ENCODE measurements around the gene COMMD1. TPM values are rescaled to one million over a fixed set of nuclear protein-coding genes. Genes with fewer than 3 reads are reported as not detected.

The COMMD1 gene
- total and polyA plus RNA-seq, 10 donors: 23.9 to 40.1 (median 35.0) TPM

- WGBS, 5 donors: 83 to 100% (median 94%) methylated on average over 1 of the region's 1 CpG
- intact Hi-C loops (cut with DNase I; ENCODE audit: low total_unique reads): no loop called here
- TF ChIP-seq POLR2AphosphoS5 (IDR thresholded peaks at IDR 0.05): no peak
- TF ChIP-seq, protein P1, sequence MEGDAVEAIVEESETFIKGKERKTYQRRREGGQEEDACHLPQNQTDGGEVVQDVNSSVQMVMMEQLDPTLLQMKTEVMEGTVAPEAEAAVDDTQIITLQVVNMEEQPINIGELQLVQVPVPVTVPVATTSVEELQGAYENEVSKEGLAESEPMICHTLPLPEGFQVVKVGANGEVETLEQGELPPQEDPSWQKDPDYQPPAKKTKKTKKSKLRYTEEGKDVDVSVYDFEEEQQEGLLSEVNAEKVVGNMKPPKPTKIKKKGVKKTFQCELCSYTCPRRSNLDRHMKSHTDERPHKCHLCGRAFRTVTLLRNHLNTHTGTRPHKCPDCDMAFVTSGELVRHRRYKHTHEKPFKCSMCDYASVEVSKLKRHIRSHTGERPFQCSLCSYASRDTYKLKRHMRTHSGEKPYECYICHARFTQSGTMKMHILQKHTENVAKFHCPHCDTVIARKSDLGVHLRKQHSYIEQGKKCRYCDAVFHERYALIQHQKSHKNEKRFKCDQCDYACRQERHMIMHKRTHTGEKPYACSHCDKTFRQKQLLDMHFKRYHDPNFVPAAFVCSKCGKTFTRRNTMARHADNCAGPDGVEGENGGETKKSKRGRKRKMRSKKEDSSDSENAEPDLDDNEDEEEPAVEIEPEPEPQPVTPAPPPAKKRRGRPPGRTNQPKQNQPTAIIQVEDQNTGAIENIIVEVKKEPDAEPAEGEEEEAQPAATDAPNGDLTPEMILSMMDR (IDR thresholded peaks at IDR 0.05 in 8 of 11, conservative IDR thresholded peaks at IDR 0.05 in 3 of 11): no peak
- no peak for TF ChIP-seq POLR2A (IDR thresholded peaks at IDR 0.05)
- no peak overlapping the region for H3K27ac ChIP-seq
- H3K4me3 ChIP-seq: no peak overlapping the region
- no peaks in the 10 kb centered on the region for H3K27me3 ChIP-seq (replicated peaks in 1 of 7)
- H3K9me3 ChIP-seq: no peaks in the 10 kb centered on the region
- peaks cover 0 to 8% (median 0%) of the 10 kb centered on the region in 6 donors for H3K4me1 ChIP-seq
- DNase-seq: no peak
- H3K36me3 ChIP-seq: peaks cover 0 to 38% (median 4%) of the 10 kb centered on the region in 6 donors
Measured at GRCh38 chr2:61920548-61920947, 15.1 kb downstream of the COMMD1 start.

DNA sequence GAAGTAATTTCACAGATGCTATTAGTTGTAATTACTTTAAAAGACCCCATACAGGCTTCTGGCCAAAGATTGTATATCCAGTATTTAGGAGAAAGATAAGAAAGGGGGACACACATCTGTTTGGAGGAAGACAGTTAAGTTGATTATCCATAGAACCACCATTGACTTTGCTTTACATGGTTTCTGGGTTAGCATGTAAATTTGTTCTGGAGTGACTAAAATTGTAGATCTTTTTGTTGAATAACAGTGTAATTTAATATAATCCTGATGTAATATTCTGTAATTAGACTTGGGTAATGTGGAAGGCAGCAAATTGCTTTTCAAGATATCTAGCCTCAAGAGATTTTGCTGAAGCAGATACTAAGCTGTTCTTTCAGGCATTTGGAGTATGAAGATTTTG is 17.2 kb downstream of the COMMD1 start:
- no peak for DNase-seq
- TF ChIP-seq POLR2A (IDR thresholded peaks at IDR 0.05) (no peak), POLR2AphosphoS5 (IDR thresholded peaks at IDR 0.05) (no peak)
- TF ChIP-seq, protein P1 (IDR thresholded peaks at IDR 0.05 in 8 of 11, conservative IDR thresholded peaks at IDR 0.05 in 3 of 11): no peak
- no peaks in the 10 kb centered on the region for H3K9me3 ChIP-seq
- peaks cover 0 to 6% (median 0%) of the 10 kb centered on the region in 6 donors for H3K4me1 ChIP-seq
- H3K27ac ChIP-seq: no peak overlapping the region
- H3K27me3 ChIP-seq (replicated peaks in 1 of 7): no peaks in the 10 kb centered on the region
- intact Hi-C loops (cut with DNase I; ENCODE audit: low total_unique reads): no loop called here
- H3K4me3 ChIP-seq: no peak overlapping the region
- H3K36me3 ChIP-seq: peaks cover 0 to 34% (median 4%) of the 10 kb centered on the region in 6 donors

- 87 to 92% (median 91%) methylated on average over 15 of the region's 15 CpGs for WGBS, 5 donors
- Histone ChIP-seq H3K4me1 (no peaks in the 10 kb centered on the region), H3K9me3 (no peaks in the 10 kb centered on the region), H3K27me3 (replicated peaks in 1 of 7) (no peaks in the 10 kb centered on the region), H3K4me3 (no peak overlapping the region), H3K36me3 (peaks cover 0 to 35% (median 0%) of the 10 kb centered on the region in 6 donors), H3K27ac (no peak overlapping the region)
- intact Hi-C loops (cut with DNase I; ENCODE audit: low total_unique reads): no loop called here
- no peak for DNase-seq
- no peak for TF ChIP-seq POLR2A (IDR thresholded peaks at IDR 0.05)
- TF ChIP-seq, protein P1 (IDR thresholded peaks at IDR 0.05 in 8 of 11, conservative IDR thresholded peaks at IDR 0.05 in 3 of 11): no peak
- no peak for TF ChIP-seq POLR2AphosphoS5 (IDR thresholded peaks at IDR 0.05)
Measured at GRCh38 chr2:61924895-61925663, 19.6 kb downstream of the COMMD1 start.
